SK-N-MC (cell line): ENCODE data around the gene UNG.

ENCODE experiments used
- EZH2 ChIP-seq: fragments of 200-600 bp; sonication (generic); IDR thresholded peaks from one replicate; pipeline ENCODE4 v1.6.1; 2017; ENCODE audit warnings: antibody characterized with exemption
- POLR2AphosphoS5 ChIP-seq: IDR thresholded peaks from 2 replicates; pipeline ENCODE4 v1.6.1; 2012; ENCODE audit warnings: mild to moderate bottlenecking, low read depth, low read length, borderline replicate concordance

- no peak for TF ChIP-seq POLR2AphosphoS5
- TF ChIP-seq EZH2: no peak
Measured at GRCh38 chr12:109137055-109137454, 39.7 kb downstream of the UNG start.
